Measurements from ENCODE around the gene ECI1.

DNA sequence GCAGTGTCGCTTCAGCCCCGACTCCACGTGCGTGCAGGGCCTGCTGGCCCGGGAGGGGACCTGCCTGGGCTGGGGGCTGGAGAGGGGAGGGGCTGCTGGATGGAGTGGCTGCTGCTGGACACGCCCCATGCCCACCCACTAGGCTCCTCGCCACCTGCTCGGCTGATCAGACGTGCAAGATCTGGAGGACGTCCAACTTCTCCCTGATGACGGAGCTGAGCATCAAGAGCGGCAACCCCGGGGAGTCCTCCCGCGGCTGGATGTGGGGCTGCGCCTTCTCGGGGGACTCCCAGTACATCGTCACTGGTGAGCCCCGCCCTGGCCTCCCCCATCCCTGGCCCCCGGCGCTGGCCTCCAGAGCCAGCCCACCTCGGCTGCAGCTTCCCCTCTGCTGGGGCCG lies 43.1 kb downstream of the ECI1 start:
- TF ChIP-seq, protein P1, sequence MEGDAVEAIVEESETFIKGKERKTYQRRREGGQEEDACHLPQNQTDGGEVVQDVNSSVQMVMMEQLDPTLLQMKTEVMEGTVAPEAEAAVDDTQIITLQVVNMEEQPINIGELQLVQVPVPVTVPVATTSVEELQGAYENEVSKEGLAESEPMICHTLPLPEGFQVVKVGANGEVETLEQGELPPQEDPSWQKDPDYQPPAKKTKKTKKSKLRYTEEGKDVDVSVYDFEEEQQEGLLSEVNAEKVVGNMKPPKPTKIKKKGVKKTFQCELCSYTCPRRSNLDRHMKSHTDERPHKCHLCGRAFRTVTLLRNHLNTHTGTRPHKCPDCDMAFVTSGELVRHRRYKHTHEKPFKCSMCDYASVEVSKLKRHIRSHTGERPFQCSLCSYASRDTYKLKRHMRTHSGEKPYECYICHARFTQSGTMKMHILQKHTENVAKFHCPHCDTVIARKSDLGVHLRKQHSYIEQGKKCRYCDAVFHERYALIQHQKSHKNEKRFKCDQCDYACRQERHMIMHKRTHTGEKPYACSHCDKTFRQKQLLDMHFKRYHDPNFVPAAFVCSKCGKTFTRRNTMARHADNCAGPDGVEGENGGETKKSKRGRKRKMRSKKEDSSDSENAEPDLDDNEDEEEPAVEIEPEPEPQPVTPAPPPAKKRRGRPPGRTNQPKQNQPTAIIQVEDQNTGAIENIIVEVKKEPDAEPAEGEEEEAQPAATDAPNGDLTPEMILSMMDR (IDR thresholded peaks at IDR 0.05; ENCODE audit: low read depth, low read length) = no peak
- TF ChIP-seq EZH2phosphoT487 (IDR thresholded peaks at IDR 0.05; ENCODE audit: low read depth) = no peak

Measured in OCI-LY3 (cell line).